ENCODE measurements around the gene KRTAP27-1. TPM values are rescaled to one million over a fixed set of nuclear protein-coding genes. Genes with fewer than 3 reads are reported as not detected.

The KRTAP27-1 gene
- total RNA-seq, 3 donors from 2014 or later = not detected

- Histone ChIP-seq H3K9me3 (no peaks in the 10 kb centered on the region), H3K4me3 (no peak within 1 kb of the TSS), H3K27ac (no peak within 1 kb of the TSS), H3K27me3 (no peaks in the 10 kb centered on the region), H3K4me1 (no peaks in the 10 kb centered on the region), H3K36me3 (no peaks in the 10 kb centered on the region)
- DNase-seq (ENCODE audit: low spot score in 2 of 2) = no peak
- no peak for TF ChIP-seq POLR2AphosphoS5 (IDR thresholded peaks at IDR 0.05)
- no peak for TF ChIP-seq POLR2A (IDR thresholded peaks at IDR 0.05)
- TF ChIP-seq CTCF (IDR thresholded peaks at IDR 0.05) = no peak
- intact Hi-C loops (cut with DNase I; ENCODE audit: low total_unique reads) = no loop called here
Measured at GRCh38 chr21:30289215-30289614, 48.3 kb downstream of the KRTAP27-1 start, which contains the start of gene KRTAP25-1. TSS of gene KRTAP25-1 (minus strand) at chr21:30289514. CDS start at chr21:30289490, 24 bp downstream.

Other genes with a start within 250 kb of the KRTAP27-1 start
- gene CLDN17, start 170.9 kb downstream of the KRTAP27-1 start, total RNA-seq = not detected
- 100 to 1,000 TPM in 1 of 3 donors, 10 to 100 TPM in 1, under 1 TPM in 1; 0.16 to 213 (median 39.7) TPM for gene CLDN8, start 121.6 kb downstream of the KRTAP27-1 start, total RNA-seq
- gene KRTAP24-1, start 54.7 kb downstream of the KRTAP27-1 start, total RNA-seq = not detected
- not detected for gene KRTAP25-1, start 48.2 kb downstream of the KRTAP27-1 start, total RNA-seq
- gene KRTAP26-1, start 17.4 kb downstream of the KRTAP27-1 start, total RNA-seq = not detected
- gene KRTAP23-1, start 10.9 kb upstream of the KRTAP27-1 start, total RNA-seq = not detected
- gene KRTAP13-2, start 34.6 kb upstream of the KRTAP27-1 start, total RNA-seq = not detected
- not detected for gene KRTAP13-1, start 58.3 kb upstream of the KRTAP27-1 start, total RNA-seq
- gene KRTAP13-3, start 88.2 kb upstream of the KRTAP27-1 start, total RNA-seq = not detected
- not detected for gene KRTAP13-4, start 92.5 kb upstream of the KRTAP27-1 start, total RNA-seq
- gene KRTAP15-1, start 102.6 kb upstream of the KRTAP27-1 start, total RNA-seq = not detected
- not detected for gene KRTAP19-1, start 142.7 kb upstream of the KRTAP27-1 start, total RNA-seq
- gene KRTAP19-2, start 149.7 kb upstream of the KRTAP27-1 start, total RNA-seq = not detected
- not detected for gene KRTAP19-3, start 154.3 kb upstream of the KRTAP27-1 start, total RNA-seq
- gene KRTAP19-4, start 159.5 kb upstream of the KRTAP27-1 start, total RNA-seq = not detected
- gene KRTAP19-5, start 164.4 kb upstream of the KRTAP27-1 start, total RNA-seq = not detected
- gene KRTAP19-6, start 204.2 kb upstream of the KRTAP27-1 start, total RNA-seq = not detected
- gene KRTAP19-7, start 223.6 kb upstream of the KRTAP27-1 start, total RNA-seq = not detected

All from breast epithelium (tissue), 4 donors.